ENCODE results near the gene ABCA13.

GRCh38 chr7:48522692-48523091 lies 351.4 kb downstream of the ABCA13 start:
- TF ChIP-seq SETDB1 (IDR thresholded peaks at IDR 0.05; ENCODE audit: insufficient read length, low read length) (no peak), CTCF (tag by site-specific recombination; IDR thresholded peaks at IDR 0.05) (no peak)
